Endothelial cell of umbilical vein (primary cell): ENCODE measurements around the gene RIMKLB. TPM values are rescaled to one million over a fixed set of nuclear protein-coding genes. Genes with fewer than 3 reads are reported as not detected.

Source experiments
- BruUV-seq: library from RNA; stranded (reverse); fragments of 400-500 nt; replicated peaks from 2 replicates; lab custom pipeline; 2021; lab: Mats Ljungman, UMichigan
- CTCF ChIA-PET: fragments of 300-600, 350-600 bp; sonication (Branson Sonifier 250); formaldehyde crosslinking; loops from one replicate; lab custom pipeline; 2021; ENCODE audit warnings: antibody characterized with exemption, inconsistent platforms; lab: Charles Lee
- POLR2A ChIA-PET: fragments of 300-600, 350-600 bp; sonication (Branson Sonifier 250); formaldehyde crosslinking; loops from one replicate; lab custom pipeline; 2021; ENCODE audit warnings: antibody characterized with exemption, inconsistent platforms; lab: Charles Lee
- DNase-seq: peaks from one replicate; pipeline ENCODE4 v3.0.0-alpha.2; 2011; ENCODE audit warnings: low read depth, low spot score
- FAIRE-seq: peaks from 2 replicates; lab custom pipeline; 2011; peaks lifted over from hg19 to GRCh38; lab: Jason Lieb, UNC
- H2AFZ ChIP-seq: 2 replicates; pipeline ENCODE4 v1.6.0; 2012; ENCODE audit warnings: low read depth, low read length, control low read depth, inconsistent platforms
- H3K27ac ChIP-seq: 2 replicates; pipeline ENCODE4 v1.5.1; 2011; ENCODE audit warnings: low read depth, mild to moderate bottlenecking, control low read depth, low read length, moderate library complexity; ENCODE audit not compliant: insufficient read depth
- H3K27me3 ChIP-seq, 2 experiments: 2 replicates each; pipeline versions ENCODE4 v1.6.0 to v1.6.1; 2011; ENCODE audit warnings: low read length in 2 of 2, mixed read lengths in 1 of 2; ENCODE audit not compliant: control insufficient read depth in 2 of 2, insufficient read depth in 2 of 2
- H3K36me3 ChIP-seq, 2 experiments: 2 replicates in 1 of 2; 3 replicates in 1 of 2; pipeline ENCODE4 v1.5.1; 2011; ENCODE audit warnings: low read length in 2 of 2, mild to moderate bottlenecking in 1 of 2, moderate library complexity in 1 of 2; ENCODE audit not compliant: control insufficient read depth in 2 of 2, insufficient read depth in 2 of 2; ENCODE audit errors: extremely low read depth in 1 of 2
- H3K4me1 ChIP-seq: 3 replicates; pipeline ENCODE4 v1.5.1; 2011; ENCODE audit warnings: mild to moderate bottlenecking, low read length; ENCODE audit not compliant: control insufficient read depth, insufficient read depth; ENCODE audit errors: extremely low read depth
- H3K4me2 ChIP-seq: 2 replicates; pipeline ENCODE4 v1.6.1; 2011; ENCODE audit warnings: low read length, control low read depth, mixed read lengths; ENCODE audit not compliant: insufficient read depth
- H3K4me3 ChIP-seq, 3 experiments: fragments of 200-600 bp in 1 of 3; sonication (generic), shearing (Covaris generic) in 1 of 3; replicated peaks in 1 of 3; 2 replicates each; pipeline ENCODE4 v1.5.1; 2011 to 2016; ENCODE audit warnings: control low read depth in 3 of 3, low read length in 3 of 3, mild to moderate bottlenecking in 2 of 3, inconsistent platforms in 1 of 3, low read depth in 1 of 3, moderate library complexity in 1 of 3; ENCODE audit not compliant: insufficient read depth in 1 of 3
- H3K79me2 ChIP-seq: 2 replicates; pipeline ENCODE4 v1.6.0; 2012; ENCODE audit warnings: low read length, inconsistent platforms; ENCODE audit not compliant: control insufficient read depth, insufficient read depth
- H3K9ac ChIP-seq: replicated peaks from 2 replicates; pipeline ENCODE3; 2011; ENCODE audit warnings: low read length, control low read depth; ENCODE audit not compliant: insufficient read depth; ENCODE audit errors: extremely low read depth
- H3K9me1 ChIP-seq: replicated peaks from 3 replicates; pipeline ENCODE4 v1.6.0; 2011; ENCODE audit warnings: mild to moderate bottlenecking, low read length; ENCODE audit not compliant: control insufficient read depth, insufficient read depth; ENCODE audit errors: extremely low read depth
- H3K9me3 ChIP-seq: replicated peaks from 2 replicates; pipeline ENCODE4 v1.5.1; 2012; ENCODE audit warnings: low read length, inconsistent platforms; ENCODE audit not compliant: control insufficient read depth, insufficient read depth
- H4K20me1 ChIP-seq: replicated peaks from 2 replicates; pipeline ENCODE3; 2011; ENCODE audit warnings: mild to moderate bottlenecking, low read length; ENCODE audit not compliant: control insufficient read depth, insufficient read depth; ENCODE audit errors: extremely low read depth
- CTCF ChIP-seq, 2 donors: IDR thresholded peaks; 1 replicate in 1 of 2; 2 replicates in 1 of 2; pipeline ENCODE4 v1.5.1; 2011; ENCODE audit warnings: low read length in 2 of 2, mild to moderate bottlenecking in 2 of 2, moderate library complexity in 2 of 2, control low read depth in 1 of 2, inconsistent platforms in 1 of 2, low read depth in 1 of 2; ENCODE audit not compliant: insufficient read depth in 1 of 2; ENCODE audit errors: extremely low read depth in 1 of 2
- EZH2 ChIP-seq: IDR thresholded peaks from 2 replicates; pipeline ENCODE4 v1.6.1; 2012; ENCODE audit warnings: borderline replicate concordance, low read depth, mild to moderate bottlenecking, moderate library complexity, low read length, inconsistent platforms; ENCODE audit not compliant: severe bottlenecking
- FOS ChIP-seq: IDR thresholded peaks from 2 replicates; pipeline ENCODE4 v1.6.1; 2011; ENCODE audit warnings: mild to moderate bottlenecking, low read length, moderate library complexity, borderline replicate concordance; ENCODE audit not compliant: insufficient read depth
- GATA2 ChIP-seq: IDR thresholded peaks from 2 replicates; pipeline ENCODE4 v1.7.0; 2011; ENCODE audit warnings: low read depth, mild to moderate bottlenecking, moderate library complexity, mixed read lengths, low read length; ENCODE audit not compliant: insufficient read length, insufficient read depth
- JUN ChIP-seq: IDR thresholded peaks from 2 replicates; pipeline ENCODE4 v1.6.1; 2011; ENCODE audit warnings: borderline replicate concordance, low read depth; ENCODE audit not compliant: insufficient read length, insufficient read depth
- MYC ChIP-seq: IDR thresholded peaks from one replicate; pipeline ENCODE4 v1.6.1; 2011; ENCODE audit warnings: mild to moderate bottlenecking, low read depth, low read length
- POLR2A ChIP-seq: IDR thresholded peaks from 2 replicates; pipeline ENCODE4 v1.6.1; 2012; ENCODE audit warnings: low read depth, mild to moderate bottlenecking, control low read depth, low read length
- POLR2AphosphoS5 ChIP-seq: IDR thresholded peaks from 2 replicates; pipeline ENCODE4 v1.6.1; 2012; ENCODE audit warnings: low read depth, mild to moderate bottlenecking, control low read depth, low read length, moderate library complexity; ENCODE audit not compliant: insufficient read depth
- dilution Hi-C: fragments of 300-500 bp; cut with MboI; formaldehyde crosslinking; loops from one replicate; pipeline ENCODE4 v1.15.0; 2019; ENCODE audit warnings: low sequenced_read_pairs; ENCODE audit not compliant: extremely low pct_ligation_motif_present
- intact Hi-C: fragments of 100-400 bp; cut with micrococcal nuclease; formaldehyde crosslinking; loops from one replicate; pipeline ENCODE4 v1.10.0; 2022
- polyA plus RNA-seq, 4 experiments: library from polyadenylated mRNA; depleted of rRNA in 3 of 4; stranded (reverse) in 3 of 4; unstranded in 1 of 4; fragments of >200 nt; gene quantifications; 2 replicates each; pipeline versions ENCODE4 v1.2.1 to v1.2.3, GENCODE V29; 2011 to 2012; ENCODE audit warnings: missing spikeins in 1 of 4
- total RNA-seq: library from RNA; stranded (reverse); gene quantifications from 2 replicates; pipeline ENCODE4 v1.2.3, GENCODE V29; 2021
- TF ChIP-seq, protein P1 (sequence below): IDR thresholded peaks from 2 replicates; pipeline ENCODE4 v1.6.1; 2011; ENCODE audit not compliant: insufficient read depth, insufficient read length

Gene RIMKLB
- total and polyA plus RNA-seq, 2 donors (not counting 3 experiments of a cell fraction or from before 2014, with no cell fraction given), result 35.5 to 64.3 TPM

GRCh38 chr12:8677362-8677761, 20.4 kb upstream of the RIMKLB start:
- no peak overlapping the region for H3K4me3 ChIP-seq
- DNase-seq (no peak), FAIRE-seq (no peak)
- intact Hi-C loops (no loop called here), dilution Hi-C loops (no loop called here)
- CTCF ChIA-PET, result interaction anchor here (0.8 to 5.0 kb wide), 11 partner anchors 13 to 372 kb away, joined by 3 to 58 read pairs (median 4); partner anchors contain the start of gene RIMKLB
- H3K9ac ChIP-seq, result peak overlapping the region; percentile 28
- no peak for TF ChIP-seq POLR2A
- no peak for TF ChIP-seq JUN
- peaks cover 40% of the 10 kb centered on the region for H3K4me1 ChIP-seq
- H3K36me3 ChIP-seq, result no peaks in the 10 kb centered on the region
- no peaks in the 10 kb centered on the region for H3K9me3 ChIP-seq
- no TSS peak for BruUV-seq
- H4K20me1 ChIP-seq, result no peaks in the 10 kb centered on the region
- H2AFZ ChIP-seq, result no peak overlapping the region
- peak overlapping the region; percentile 63 for H3K4me2 ChIP-seq
- H3K27me3 ChIP-seq, result no peaks in the 10 kb centered on the region
- H3K9me1 ChIP-seq, result no peaks in the 10 kb centered on the region
- peak overlapping the region; percentile 87 for H3K27ac ChIP-seq
- POLR2A ChIA-PET, result interaction anchor here (0.6 kb wide), 1 partner anchor 20 kb away, joined by 7 read pairs; no protein-coding TSS in a partner anchor
- no peaks in the 10 kb centered on the region for H3K79me2 ChIP-seq

- no TSS peak for BruUV-seq
- intact Hi-C loops (no loop called here), dilution Hi-C loops (no loop called here)
- FAIRE-seq, result no peak
- no peak for TF ChIP-seq POLR2A
- TF ChIP-seq CTCF (IDR thresholded peaks at IDR 0.05; ENCODE audit: extremely low read depth in 1 of 2, insufficient read depth in 1 of 2, low read depth in 1 of 2, low read length in 2 of 2), result no peak
- no peak for TF ChIP-seq POLR2AphosphoS5
- TF ChIP-seq GATA2, result no peak
- TF ChIP-seq FOS, result no peak
- TF ChIP-seq JUN, result no peak
- no peak for TF ChIP-seq MYC
- TF ChIP-seq, protein P1, sequence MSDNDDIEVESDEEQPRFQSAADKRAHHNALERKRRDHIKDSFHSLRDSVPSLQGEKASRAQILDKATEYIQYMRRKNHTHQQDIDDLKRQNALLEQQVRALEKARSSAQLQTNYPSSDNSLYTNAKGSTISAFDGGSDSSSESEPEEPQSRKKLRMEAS, result no peak
- TF ChIP-seq EZH2, result no peak
- H3K4me1 ChIP-seq, result peaks cover 40% of the 10 kb centered on the region
- no peak overlapping the region for H3K4me2 ChIP-seq
- no peak overlapping the region for H3K9ac ChIP-seq
- no peaks in the 10 kb centered on the region for H3K79me2 ChIP-seq
- H2AFZ ChIP-seq, result no peak overlapping the region
- no peaks in the 10 kb centered on the region for H3K9me3 ChIP-seq
- no peaks in the 10 kb centered on the region for H3K36me3 ChIP-seq
- ChIA-PET CTCF (interaction anchor here (1.0 to 5.0 kb wide), 8 partner anchors 9 to 371 kb away, joined by 3 to 58 read pairs (median 6); no protein-coding TSS in a partner anchor), POLR2A (no interaction called here)
- no peak overlapping the region for H3K4me3 ChIP-seq
- no peaks in the 10 kb centered on the region for H4K20me1 ChIP-seq
- H3K9me1 ChIP-seq, result no peaks in the 10 kb centered on the region
- H3K27ac ChIP-seq, result no peak overlapping the region
- H3K27me3 ChIP-seq, result no peaks in the 10 kb centered on the region
- no peak for DNase-seq
Measured at GRCh38 chr12:8678661-8679111, 19.1 kb upstream of the RIMKLB start.
